HG03060 (cell line): ENCODE results near the gene EXOC4.
"Not testable (repeated sequence)": the region's sequence is repeated elsewhere in the genome, so short reads cannot be mapped to it uniquely, and the experiment has no call there.

Experiments used
- ATAC-seq: cut with Tn5 transposase; IDR thresholded peaks from one replicate; pipeline ENCODE4 v1.9.1; 2021; ENCODE audit warnings: low read depth, moderate number of reproducible peaks; ENCODE audit not compliant: unreplicated experiment

The EXOC4 gene

DNA sequence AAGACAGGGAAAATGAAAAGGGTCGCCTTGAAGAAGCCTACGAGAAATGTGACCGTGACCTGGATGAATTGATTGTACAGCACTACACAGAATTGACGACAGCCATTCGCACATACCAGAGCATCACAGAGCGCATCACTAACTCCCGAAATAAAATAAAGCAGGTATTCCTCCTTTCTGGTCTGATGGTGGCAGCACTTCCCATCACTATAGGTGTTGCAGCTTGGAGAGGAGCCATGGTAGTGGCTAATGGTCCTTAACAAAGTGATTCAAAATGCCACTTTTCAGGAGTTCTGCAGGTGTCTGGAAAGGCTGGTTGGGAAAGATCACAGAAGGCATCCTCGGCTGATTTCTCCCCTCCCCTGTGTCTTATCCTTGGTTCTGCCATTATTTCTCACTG is 22.1 kb downstream of the EXOC4 start:
- no peak for ATAC-seq

DNA sequence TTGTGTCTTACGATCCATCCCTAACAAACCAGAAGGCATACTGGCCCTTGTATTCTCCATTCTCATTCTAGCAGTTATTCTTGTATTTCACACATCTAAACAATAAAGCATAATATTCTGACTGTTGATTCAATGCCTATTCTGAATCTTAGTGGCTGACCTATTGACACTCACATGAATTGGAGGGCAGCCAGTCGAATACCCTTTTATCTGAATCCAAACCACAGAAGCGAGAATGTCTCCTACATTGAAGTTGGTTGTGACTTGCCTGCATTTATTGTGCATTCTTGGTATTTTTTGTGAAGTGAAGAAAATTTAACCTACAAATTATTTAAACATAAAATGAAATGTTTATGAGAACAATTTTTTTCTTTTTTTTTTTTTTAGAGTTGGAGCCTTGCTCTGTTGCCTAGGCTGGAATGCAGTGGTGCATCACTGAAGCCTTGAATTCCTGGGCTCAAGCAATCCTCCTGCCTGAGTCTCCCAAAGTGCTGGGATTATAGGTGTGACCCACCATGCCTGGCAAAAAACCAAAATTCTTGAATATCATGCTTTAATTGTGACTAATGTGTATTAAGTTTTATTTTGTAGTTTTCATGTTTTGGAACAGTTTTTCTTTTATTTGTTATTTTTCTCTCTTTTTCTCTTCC is 22.7 kb downstream of the EXOC4 start:
- ATAC-seq = no peak

DNA sequence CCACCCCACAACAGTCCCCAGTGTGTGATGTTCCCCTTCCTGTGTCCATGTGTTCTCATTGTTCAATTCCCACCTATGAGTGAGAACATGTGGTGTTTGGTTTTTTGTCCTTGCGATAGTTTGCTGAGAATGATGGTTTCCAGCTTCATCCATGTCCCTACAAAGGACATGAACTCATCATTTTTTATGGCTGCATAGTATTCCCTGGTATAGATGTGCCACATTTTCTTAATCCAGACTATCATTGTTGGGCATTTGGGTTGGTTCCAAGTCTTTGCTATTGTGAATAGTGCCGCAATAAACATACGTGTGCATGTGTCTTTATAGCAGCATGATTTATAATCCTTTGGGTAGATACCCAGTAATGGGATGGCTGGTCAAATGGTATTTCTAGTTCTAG is 26.1 kb downstream of the EXOC4 start:
- not testable (repeated sequence) for ATAC-seq

DNA sequence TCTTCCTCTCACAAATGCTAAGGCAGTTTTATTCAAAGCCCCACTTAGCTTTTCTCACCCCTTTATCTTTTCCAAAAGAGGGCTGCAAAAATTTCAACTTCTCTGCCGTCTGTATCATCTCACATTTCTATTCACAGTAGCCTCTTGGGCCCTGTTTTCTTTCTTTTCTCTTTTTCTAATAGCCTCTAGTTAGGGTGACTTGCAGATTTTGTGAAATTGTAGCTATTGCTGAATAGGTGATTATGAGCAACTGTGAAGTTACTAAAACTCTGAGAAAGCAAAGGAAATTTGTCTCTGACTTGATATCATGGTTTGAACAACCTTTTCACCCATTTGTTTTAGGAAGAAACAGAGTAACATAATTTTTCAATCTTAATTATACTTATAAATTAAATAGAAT is 29.2 kb downstream of the EXOC4 start:
- no peak for ATAC-seq

DNA sequence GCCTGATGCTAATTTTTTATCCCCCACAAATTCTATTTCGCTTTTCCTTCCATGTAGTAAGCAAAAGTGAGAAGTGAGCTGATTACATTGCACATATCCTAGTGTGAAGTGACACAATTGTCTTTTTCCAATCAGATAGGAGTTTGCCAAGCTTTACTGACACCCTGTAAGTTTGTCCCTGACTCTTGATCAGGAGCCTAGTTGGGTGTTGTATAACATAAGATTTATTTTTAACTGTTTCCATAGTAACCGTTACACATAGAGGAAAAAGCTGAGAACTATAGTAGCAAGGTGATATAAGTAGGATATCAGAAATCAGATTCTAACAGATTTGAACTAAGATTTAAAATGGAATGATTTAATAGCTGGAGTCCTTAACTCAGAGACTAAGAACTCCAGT is 31.2 kb downstream of the EXOC4 start:
- ATAC-seq = no peak

DNA sequence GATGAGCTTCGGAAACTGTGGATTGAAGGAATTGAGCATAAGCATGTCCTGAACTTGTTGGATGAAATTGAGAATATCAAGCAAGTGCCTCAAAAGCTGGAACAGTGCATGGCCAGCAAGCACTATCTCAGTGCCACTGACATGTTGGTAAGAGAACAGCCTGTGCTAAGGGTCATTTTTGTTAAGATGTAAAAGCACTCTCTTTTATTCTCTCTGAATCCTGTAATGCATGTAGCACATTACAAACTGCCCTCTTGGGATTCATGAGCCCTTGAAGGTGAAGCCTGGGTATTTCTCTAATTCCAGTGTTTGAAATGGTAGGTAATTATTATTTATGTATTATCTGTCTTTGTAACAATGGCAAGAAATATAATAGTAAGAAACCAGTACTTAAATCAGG is 36.1 kb downstream of the EXOC4 start:
- ATAC-seq = no peak

DNA sequence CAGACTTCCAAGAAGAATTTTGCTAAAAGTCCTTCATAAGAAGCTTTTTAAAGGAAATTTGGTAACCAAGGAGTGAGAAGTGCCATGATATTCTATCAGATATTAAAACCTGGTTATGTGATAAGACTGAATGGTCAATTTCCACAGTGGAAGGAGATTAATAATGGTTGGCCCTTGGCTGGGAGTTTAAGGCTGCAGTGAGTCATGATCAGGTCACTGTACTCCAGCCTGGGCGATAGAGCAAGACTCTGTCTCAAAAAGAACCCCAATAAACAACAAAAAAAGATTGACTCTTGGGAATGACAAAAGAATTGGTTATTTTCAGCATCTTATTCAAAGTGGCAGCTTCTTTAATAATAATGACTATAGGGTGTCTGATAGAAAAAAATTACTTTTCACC is 37.2 kb downstream of the EXOC4 start:
- no peak for ATAC-seq

DNA sequence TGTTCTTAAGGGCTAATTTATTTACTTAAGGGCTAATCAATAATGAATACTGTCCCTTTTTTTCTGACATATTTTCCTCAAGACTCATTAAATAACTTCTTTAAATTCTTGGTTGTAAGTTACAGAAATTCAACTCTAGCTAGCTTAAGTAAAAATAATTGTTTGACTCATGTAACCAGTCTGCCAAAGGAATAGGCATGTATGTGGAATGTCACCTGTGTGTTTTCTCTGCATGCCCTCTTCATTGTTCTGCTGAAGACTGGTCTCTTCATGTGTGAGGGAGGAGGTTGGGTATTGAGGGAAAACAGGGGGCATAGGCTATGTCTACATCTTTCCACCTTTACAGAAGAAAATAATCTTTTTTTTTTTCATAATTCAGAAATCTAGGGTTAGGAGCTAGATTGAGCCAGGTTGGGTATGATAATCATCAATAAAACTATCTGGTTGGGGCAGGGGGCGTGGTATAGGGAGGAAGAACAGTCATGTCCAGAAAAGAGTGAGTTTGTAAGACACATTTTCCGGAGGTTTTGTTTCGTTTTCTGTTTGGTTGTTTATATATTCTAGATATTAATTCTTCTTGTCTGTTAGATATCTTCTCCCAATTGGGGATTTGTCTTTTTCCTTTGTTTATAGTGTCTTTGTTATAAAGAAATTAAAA is 37.9 kb downstream of the EXOC4 start:
- no peak for ATAC-seq

DNA sequence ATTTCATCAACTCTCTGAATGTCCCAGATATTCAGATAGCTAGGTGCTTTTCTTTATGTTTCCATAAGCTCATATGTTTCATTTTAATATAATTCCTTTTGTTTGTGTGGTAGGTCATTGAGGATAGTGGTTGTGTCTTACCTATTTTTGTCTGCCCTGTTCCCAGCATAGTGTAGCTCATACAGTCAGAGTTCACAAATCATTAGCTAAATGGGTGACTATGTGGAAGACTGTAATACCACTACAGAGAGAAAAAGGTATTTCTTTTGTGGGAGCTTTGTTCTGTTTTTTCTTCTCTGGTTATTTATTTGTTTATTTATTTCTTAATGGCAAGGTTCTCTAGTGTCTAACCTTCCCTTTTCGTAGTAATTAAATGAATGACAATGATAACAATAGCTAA is 39.8 kb downstream of the EXOC4 start:
- ATAC-seq = no peak

DNA sequence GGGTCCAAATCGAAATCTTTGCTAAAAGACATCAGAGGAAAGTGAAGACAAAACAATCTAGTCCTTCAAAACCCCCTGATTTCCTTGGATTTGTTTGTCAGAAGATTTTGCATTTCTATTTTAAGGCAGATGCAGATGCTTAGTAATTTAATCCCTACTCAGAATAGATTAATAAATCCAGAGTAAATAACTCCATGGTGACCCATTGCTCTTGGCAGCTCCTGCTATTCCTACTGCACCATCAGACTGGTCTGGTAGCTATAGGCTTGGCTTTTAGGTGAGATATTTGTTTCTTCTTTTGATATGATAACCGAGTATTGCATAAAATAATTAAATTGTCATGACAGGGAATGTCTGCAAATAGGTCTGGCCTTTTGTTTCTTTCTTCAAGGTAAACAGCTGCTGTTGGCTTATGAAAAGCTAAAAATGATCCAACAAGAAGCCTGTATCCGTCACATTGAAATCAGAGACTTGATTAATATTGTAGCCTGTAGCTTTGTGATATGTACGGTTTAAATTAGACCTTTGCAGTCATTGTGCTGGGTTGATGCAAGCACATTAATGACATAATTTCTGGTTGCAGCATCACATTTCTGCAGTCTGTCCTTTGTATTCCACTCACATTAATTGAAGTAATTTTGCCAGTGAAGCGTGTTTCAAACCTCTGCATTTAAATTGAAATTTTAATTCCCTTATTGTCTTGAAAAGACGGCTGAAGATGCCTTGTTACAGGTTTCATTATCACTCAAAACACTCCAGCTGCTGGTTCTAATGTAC is 40.7 kb downstream of the EXOC4 start:
- ATAC-seq = no peak

DNA sequence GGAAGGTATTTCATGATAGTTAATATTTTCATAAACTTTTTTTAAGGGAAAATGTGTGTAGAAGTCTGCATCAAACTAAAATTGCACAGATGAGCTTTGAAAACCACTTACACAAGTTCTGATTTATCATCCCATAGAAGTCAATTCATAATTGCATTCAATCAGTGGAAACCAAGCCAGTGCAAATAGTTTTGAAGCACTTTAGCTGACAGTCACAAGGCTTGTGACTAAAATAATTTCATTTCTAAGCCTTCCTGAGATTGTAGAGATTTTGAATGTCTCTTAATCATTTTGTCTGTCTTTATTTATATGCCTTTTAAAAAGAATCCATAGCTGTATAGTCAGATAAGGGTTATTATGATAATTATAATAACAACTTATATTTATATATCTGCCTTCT is 41.4 kb downstream of the EXOC4 start:
- ATAC-seq = no peak

DNA sequence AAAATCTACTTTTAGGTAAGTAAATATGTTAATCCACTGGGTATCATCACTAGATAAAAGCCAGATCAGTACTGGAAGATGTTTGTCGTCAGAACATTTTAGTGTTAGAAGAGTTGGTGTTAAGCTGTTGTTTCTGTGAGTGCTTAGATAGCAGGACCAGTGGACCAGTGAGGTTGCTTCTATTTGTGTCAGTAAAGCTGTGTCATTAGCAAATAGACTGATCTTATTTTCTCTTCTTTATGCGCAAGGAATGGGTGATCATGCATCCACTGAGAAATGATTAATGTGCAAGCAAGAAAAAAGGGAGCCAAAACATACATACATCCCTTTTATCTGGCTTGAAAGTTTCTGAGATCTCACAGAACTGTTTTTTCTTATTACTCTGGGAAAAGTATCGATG is 42.6 kb downstream of the EXOC4 start:
- no peak for ATAC-seq

DNA sequence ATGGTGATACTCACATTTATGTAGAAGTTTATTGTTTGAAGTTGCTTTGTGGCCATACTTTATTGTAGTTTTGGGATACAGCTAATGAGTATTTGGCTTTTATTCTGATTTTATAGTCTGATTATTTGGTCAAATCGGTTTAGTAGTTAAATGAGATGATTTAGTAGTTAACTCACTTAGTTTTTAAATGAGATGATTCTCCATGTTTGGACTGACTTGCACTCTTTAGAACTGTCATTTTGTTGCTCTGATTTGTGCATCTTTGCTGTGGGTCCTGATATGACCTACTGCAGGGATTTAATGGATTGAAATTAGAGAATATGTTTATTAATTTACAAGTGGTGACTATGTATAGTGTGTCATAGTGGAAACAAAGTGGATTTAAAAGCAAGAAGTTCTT is 44.2 kb downstream of the EXOC4 start:
- no peak for ATAC-seq

DNA sequence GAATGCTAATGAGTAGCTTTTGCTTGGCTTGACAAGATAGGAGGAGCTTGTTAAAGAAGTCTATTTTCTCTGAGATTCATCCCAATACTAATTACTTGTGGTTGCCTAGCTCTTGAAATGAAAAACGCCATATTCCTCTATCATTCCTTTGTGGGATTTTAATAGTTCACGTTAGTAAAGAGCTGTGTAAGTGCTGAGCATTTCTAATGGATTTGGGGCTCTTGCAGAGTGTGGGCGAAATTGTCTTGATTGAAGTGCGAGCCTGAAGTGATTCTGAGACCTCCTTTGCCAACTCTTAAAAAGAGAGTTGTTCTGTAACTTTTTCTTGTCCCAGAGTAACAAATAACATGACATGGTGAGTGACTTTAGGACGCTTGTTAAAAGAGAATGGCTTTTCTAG is 45.2 kb downstream of the EXOC4 start:
- ATAC-seq = no peak

DNA sequence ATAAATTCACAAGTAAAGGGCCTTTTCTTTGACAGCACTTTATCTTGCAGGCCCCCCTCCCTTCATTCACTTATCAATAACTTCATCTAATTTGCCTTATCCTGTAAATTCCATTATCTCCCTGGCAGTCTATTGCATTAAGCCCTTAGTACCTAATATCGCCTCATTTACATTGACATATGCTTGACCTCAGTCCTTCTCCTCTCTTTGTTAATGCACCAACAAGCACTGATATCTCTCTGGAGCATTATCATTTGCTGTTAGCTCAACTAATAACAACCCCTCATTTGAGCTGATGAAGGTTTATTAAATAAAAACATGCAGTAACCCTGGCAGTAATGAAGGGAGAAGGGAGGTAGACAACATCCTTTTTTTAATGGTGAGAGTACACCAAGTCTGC is 46.8 kb downstream of the EXOC4 start:
- no peak for ATAC-seq

DNA sequence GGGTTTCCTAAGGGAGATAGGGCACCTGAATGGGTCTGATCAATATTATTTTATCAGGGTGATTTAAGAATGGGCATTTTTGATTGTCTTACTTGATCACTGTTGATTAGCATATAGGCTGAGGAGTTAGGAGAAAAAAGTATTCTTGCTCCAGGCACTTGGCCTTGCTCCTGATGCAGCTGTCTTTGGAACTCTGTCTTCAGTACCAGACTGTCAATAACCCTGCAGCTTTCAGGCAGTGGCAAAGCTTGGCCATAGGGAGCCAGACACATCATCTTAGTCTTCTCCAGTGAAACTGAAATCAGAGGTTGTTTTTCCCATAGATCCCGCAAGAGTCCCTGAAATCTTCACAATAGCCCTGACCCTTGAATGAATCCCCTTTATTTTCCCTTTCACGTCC is 47.2 kb downstream of the EXOC4 start:
- no peak for ATAC-seq

DNA sequence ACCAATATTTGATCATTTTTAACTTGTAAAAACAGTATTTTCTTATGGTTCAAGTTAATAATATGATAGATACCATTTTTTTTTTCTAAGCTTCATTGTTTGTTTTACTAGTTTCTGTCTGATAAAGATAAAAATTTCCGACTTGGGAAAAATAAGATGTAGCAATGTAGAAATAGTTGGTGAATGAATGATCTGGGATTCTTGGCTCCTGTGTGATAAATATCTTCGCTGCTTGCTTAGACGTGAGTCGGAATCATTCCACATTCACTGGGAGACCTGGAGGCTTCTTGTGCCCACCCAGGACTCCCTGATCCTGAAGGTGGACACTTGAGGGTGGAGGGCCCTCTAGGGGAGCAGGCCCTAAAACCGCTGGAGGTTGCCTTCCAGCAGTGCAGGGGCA is 47.9 kb downstream of the EXOC4 start:
- ATAC-seq = no peak

DNA sequence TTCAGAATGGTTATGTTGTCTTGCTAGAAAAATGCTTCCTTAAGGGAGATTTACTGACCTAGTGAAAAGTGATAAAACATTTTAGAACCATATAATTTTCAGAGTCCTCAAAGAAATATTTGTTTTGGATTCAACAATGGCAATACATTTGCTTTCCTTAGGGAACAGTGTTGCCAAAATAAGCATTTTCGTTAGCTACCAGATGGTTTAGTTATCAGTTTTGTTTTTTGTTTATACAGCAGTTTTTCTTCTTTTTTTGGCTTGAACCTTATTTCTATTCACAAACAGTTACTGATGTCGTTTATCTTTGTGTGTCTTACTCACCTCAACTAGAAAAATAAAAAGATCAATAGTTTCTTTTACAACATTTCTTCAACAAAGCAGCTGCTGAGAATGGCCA is 48.6 kb downstream of the EXOC4 start:
- no peak for ATAC-seq

DNA sequence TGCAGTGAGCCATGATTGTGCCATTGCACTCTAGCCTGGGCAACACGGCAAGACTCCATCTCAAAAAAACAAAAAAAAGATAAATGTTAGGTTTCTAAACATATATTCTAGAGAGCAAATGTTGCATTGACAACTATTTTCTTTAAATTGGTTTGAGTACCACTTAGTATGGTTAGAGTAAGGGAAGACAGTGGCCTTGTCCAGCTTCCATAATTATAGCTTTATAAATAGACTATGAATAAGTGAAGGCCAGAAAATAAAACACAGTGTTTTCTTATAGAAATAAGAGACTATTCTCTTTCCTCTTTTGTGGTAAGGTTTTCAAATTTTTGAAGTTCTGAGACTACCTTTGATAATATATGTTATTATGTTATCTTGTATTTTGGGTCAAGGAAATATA is 50.5 kb downstream of the EXOC4 start:
- ATAC-seq = no peak

DNA sequence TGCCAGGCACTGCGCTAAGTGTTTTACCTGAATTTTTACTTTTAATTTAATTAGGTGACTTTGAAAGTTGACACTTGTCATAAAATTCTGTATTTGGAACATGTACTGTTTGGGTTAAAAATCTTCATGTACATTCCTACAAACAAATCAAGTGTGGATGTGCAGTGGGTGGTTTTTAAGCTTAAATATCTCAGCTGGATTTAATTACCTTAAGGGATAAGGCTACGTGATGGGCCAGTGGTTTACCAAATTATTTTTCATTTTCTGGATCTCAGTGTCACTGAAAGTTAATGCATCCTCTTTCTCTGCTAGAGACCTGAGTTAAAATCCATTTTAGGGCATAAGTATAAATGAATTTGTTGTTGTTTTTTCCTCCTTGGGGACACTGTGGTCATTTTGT is 51.1 kb downstream of the EXOC4 start:
- ATAC-seq = no peak

DNA sequence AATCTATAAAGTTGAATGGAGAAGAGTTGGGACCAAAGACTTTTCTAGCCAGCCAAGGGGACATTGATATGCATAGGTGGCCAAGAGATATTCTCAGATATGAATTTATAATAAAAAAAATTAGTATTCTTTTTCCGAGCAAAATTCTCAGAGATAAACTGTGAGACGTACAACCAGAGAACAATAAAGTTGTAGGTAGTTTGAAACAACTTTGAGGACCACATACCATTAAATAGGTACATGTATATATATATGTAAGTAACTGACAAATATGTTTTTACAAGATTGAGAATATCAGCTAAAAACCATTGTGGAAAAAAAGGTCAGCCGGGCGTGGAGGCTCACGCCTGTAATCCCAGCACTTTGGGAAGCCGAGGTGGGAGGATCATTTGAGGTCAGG is 56.5 kb downstream of the EXOC4 start:
- ATAC-seq = no peak
